HFFc6 (cell line): ENCODE results near the gene NFILZ. TPM values are rescaled to one million over a fixed set of nuclear protein-coding genes. Genes with fewer than 3 reads are reported as not detected.
A peak's percentile ranks its signal among the peaks of the same experiment; 100 is the strongest.

Experiments
- DNase-seq: peaks from one replicate; pipeline ENCODE4 v3.0.0-alpha.2; 2018
- H3K27ac Mint-ChIP-seq: 2 replicates; pipeline ENCODE4 v1.8.0; 2020; ENCODE audit warnings: mild to moderate bottlenecking, mixed read lengths
- H3K27me3 Mint-ChIP-seq: 2 replicates; pipeline ENCODE4 v1.8.0; 2021; ENCODE audit warnings: mild to moderate bottlenecking, moderate library complexity, mixed read lengths; ENCODE audit not compliant: insufficient read depth
- H3K36me3 Mint-ChIP-seq: 2 replicates; pipeline ENCODE4 v1.8.0; 2021; ENCODE audit warnings: low read depth, mixed read lengths
- H3K4me1 Mint-ChIP-seq: 2 replicates; pipeline ENCODE4 v1.8.0; 2020; ENCODE audit warnings: low read depth, mixed read lengths
- H3K4me3 Mint-ChIP-seq: 2 replicates; pipeline ENCODE4 v1.8.0; 2020; ENCODE audit warnings: mild to moderate bottlenecking, moderate library complexity, mixed read lengths
- H3K9me3 Mint-ChIP-seq: 2 replicates; pipeline ENCODE4 v1.8.0; 2020; ENCODE audit warnings: mild to moderate bottlenecking, mixed read lengths
- CTCF ChIP-seq: fragments of 200-600 bp; sonication (generic); IDR thresholded peaks from 2 replicates; pipeline ENCODE4 v1.5.0; 2021; ENCODE audit warnings: antibody characterized with exemption, mild to moderate bottlenecking
- total RNA-seq, 6 experiments: library from RNA; stranded (reverse); fragmentation: NEBNext Ultra II Directional; extraction: Animal tissue kit (Norgen Biotek cat#: 25700); gene quantifications; 2 replicates in 1 of 6; 3 replicates in 5 of 6; pipeline ENCODE4 v1.2.3, GENCODE V29; 2021

Gene NFILZ
- total RNA-seq, 6 experiments from 2014 or later = not detected

DNA sequence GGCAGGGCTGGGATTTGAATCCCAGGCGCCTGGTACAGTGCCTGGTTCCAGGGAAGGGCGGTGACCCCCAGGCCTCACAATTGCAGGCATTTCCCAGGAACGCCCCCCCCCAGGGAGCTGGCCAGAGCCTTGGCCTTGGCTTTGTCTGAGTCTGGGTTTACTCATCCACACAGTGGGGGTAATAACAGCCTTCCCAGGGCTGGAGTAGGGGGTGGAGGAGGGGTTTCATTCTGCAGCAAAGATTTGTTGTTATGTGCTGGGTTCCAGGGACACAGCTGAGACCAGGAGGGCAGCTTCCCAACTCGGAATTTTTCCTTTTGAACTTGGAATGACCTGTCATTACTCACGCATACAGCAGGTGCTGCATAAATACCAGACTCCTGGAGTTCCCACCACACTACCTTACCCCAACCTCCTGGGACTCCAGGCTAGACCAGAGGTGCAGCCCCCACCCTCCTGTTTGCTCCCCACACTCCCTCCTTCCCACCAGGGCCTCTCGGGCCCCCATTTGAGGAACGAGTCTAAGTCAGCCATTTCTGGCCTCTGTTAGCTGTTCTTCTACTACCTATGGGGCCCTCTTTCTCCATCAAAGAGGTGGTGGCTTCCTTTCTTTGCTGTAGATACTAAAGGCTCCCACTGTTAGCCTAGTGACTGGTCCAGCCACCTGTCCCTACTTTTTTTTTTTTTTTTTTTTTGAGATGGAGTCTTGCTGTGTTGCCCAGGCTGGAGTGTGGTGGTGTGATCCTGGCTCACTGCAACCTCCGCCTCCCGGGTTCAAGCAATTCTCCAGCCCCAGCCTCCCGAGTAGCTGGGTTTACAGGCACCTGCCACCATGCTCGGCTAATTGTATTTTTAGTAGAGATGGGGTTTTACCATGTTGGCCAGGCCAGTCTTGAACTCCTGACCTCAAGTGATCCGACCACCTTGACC, 18.3 kb upstream of the NFILZ start:
- Mint-ChIP-seq H3K27me3 (peaks cover 2% of the 10 kb centered on the region), H3K9me3 (no peaks in the 10 kb centered on the region), H3K36me3 (no peaks in the 10 kb centered on the region), H3K4me3 (no peak overlapping the region; the same call in 1 of the 2 replicates), H3K27ac (no peak overlapping the region), H3K4me1 (peaks cover 41% of the 10 kb centered on the region)
- no peak for TF ChIP-seq CTCF
- DNase-seq = peak; percentile 10

DNA sequence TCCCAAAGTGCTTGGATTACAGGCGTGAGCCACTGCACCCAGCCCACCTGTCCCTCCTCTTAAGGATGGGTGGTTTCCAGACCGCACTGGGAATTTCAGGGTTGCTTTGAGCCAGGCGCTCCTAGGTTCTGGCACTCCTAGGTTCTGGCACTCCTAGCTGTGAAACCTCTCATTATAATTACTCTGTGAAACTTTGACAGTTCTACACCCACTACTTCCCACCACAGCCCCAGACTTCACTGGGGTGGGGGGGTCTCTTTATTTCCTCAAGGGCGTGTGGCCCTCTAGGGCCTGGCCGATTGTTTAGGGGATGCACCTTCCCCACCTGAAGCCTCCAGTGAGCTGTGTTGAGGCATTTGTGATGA, 17.6 kb upstream of the NFILZ start:
- DNase-seq = no peak
- no peak for TF ChIP-seq CTCF
- Mint-ChIP-seq H3K36me3 (no peaks in the 10 kb centered on the region), H3K4me3 (no peak overlapping the region), H3K4me1 (peaks cover 36% of the 10 kb centered on the region), H3K9me3 (no peaks in the 10 kb centered on the region), H3K27ac (no peak overlapping the region), H3K27me3 (no peaks in the 10 kb centered on the region; the same call in none of the 2 replicates)

- Mint-ChIP-seq H3K4me1 (peaks cover 24% of the 10 kb centered on the region), H3K27me3 (no peaks in the 10 kb centered on the region; the same call in none of the 2 replicates), H3K9me3 (no peaks in the 10 kb centered on the region), H3K27ac (no peak overlapping the region), H3K36me3 (no peaks in the 10 kb centered on the region), H3K4me3 (no peak overlapping the region)
- TF ChIP-seq CTCF = no peak
- no peak for DNase-seq
These were observed 16.0 kb upstream of the NFILZ start for GRCh38 chr19:8614455-8614854.

DNA sequence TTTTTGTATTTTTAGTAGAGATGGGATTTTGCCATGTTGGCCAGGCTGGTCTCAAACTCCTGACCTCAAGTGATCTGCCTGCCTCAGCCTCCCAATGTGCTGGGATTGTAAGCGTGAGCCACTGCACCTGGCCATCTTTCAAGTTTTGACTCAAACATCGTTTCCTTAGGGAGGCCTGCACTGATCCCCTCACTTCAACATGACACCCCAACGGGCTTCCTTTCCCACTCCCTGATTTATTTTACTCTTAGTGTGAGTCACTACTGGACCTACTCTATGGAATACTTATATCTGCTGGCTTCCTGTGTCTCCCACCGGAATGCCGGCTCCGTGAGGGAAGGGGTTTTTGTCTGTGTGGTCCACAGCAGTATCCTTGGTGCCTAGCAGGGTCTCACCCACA, 15.4 kb upstream of the NFILZ start:
- Mint-ChIP-seq H3K4me3 (no peak overlapping the region), H3K9me3 (no peaks in the 10 kb centered on the region; the same call in 1 of the 2 replicates), H3K27me3 (no peaks in the 10 kb centered on the region; the same call in none of the 2 replicates), H3K27ac (no peak overlapping the region), H3K4me1 (peaks cover 18% of the 10 kb centered on the region), H3K36me3 (no peaks in the 10 kb centered on the region)
- DNase-seq = no peak
- no peak for TF ChIP-seq CTCF

DNA sequence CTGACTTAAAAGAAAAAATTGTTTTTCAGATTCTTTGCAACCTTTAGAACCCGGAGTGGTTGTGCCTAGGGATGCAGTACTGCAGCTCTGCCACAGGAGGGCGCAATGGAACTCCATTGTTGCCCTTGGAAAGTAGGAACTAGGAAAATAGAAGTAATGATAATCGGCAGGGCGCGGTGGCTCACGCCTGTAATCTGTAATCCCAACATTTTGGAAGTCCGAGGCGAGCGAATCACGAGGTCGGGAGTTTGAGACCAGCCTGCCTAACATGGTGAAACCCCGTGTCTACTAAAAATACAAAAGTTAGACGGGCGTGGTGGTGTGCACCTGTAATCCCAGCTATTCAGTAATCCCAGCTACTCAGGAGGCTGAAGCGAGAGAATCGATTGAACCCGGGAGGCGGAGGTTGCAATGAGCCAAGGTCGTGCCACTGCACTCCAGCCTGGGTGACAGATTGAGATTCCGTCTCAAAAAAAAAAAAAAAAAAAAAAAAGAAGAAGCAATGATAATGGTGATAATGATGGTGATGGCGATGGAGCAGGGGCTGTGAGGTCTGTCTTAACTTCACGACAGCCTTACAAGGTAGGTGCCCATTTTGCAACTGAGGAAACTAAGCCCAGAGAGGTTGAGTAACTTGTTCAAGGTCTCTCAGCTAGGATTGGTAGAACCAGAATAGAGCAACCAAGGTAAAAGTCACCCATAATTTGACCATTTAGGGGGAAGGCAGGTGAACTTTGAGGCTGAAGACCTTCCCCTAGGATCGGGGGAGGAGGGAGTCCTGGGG, 14.4 kb upstream of the NFILZ start:
- peak; percentile 96 for TF ChIP-seq CTCF
- DNase-seq = peak; percentile 13
- Mint-ChIP-seq H3K36me3 (no peaks in the 10 kb centered on the region), H3K27me3 (peaks cover 7% of the 10 kb centered on the region), H3K27ac (no peak overlapping the region), H3K9me3 (no peaks in the 10 kb centered on the region; the same call in 1 of the 2 replicates), H3K4me3 (no peak overlapping the region), H3K4me1 (peaks cover 15% of the 10 kb centered on the region)
